HEK293 (cell line): Measurements from ENCODE around the gene SPINK2.

Experiments
- MZF1 ChIP-seq: fragments of 450-650 bp; formaldehyde crosslinking; IDR thresholded peaks from 2 replicates; pipeline ENCODE4 v1.5.1; 2017; ENCODE audit warnings: missing biosample characterization, missing genetic modification characterization, borderline replicate concordance
- ZNF670 ChIP-seq: fragments of 450-650 bp; formaldehyde crosslinking; IDR thresholded peaks from 2 replicates; pipeline ENCODE4 v1.5.1; 2016; ENCODE audit warnings: missing biosample characterization, missing genetic modification characterization, low read depth
- ZNF701 ChIP-seq: fragments of 450-650 bp; formaldehyde crosslinking; IDR thresholded peaks from 2 replicates; pipeline ENCODE4 v1.5.1; 2016; ENCODE audit warnings: missing biosample characterization, missing genetic modification characterization
- TF ChIP-seq, protein P1 (sequence below): fragments of 450-650 bp; formaldehyde crosslinking; IDR thresholded peaks from 2 replicates; pipeline ENCODE4 v1.5.1; 2016; ENCODE audit warnings: missing biosample characterization, missing genetic modification characterization

DNA sequence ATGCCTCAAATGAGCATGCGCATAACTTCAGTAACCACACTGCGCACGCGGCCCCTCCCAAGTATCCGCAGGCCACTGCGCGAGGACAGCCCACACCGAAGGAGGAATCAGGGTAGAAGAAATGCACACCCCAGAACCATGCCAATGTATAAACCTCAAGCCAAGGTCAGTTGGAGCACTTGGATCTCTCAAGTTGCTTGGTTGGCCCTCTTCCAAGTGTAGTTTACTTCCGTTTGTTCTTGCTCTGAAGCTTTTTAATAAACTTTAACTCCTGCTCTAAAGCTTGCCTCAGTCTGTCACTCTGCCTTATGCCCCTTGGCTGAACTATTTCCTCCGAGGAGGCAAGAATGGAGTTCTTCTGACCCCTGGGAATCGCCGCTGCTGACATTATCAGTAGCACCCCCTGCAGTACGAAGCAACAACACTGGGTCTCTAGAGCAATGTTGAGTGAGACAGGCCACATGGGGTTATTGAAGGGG lies 22.0 kb upstream of the SPINK2 start:
- TF ChIP-seq, protein P1, sequence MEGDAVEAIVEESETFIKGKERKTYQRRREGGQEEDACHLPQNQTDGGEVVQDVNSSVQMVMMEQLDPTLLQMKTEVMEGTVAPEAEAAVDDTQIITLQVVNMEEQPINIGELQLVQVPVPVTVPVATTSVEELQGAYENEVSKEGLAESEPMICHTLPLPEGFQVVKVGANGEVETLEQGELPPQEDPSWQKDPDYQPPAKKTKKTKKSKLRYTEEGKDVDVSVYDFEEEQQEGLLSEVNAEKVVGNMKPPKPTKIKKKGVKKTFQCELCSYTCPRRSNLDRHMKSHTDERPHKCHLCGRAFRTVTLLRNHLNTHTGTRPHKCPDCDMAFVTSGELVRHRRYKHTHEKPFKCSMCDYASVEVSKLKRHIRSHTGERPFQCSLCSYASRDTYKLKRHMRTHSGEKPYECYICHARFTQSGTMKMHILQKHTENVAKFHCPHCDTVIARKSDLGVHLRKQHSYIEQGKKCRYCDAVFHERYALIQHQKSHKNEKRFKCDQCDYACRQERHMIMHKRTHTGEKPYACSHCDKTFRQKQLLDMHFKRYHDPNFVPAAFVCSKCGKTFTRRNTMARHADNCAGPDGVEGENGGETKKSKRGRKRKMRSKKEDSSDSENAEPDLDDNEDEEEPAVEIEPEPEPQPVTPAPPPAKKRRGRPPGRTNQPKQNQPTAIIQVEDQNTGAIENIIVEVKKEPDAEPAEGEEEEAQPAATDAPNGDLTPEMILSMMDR (tag by site-specific recombination), result no peak
- TF ChIP-seq ZNF670 (tag by site-specific recombination), result no peak
- TF ChIP-seq ZNF701 (tag by site-specific recombination), result no peak
- TF ChIP-seq MZF1, result no peak
